Liver (tissue), 9 donors: ENCODE data around the gene KRTAP5-2. TPM values are rescaled to one million over a fixed set of nuclear protein-coding genes. Genes with fewer than 3 reads are reported as not detected.
"Not testable (repeated sequence)": the region's sequence is repeated elsewhere in the genome, so short reads cannot be mapped to it uniquely, and the experiment has no call there.

Experiments used
- DNase-seq: peaks from one replicate; pipeline ENCODE4 v3.0.0-alpha.2; 2017; ENCODE audit warnings: low spot score
- H3K27ac ChIP-seq, 2 donors: one replicate each; pipeline ENCODE4 v1.7.0; 2013; ENCODE audit warnings: inconsistent platforms in 2 of 2, low read length in 2 of 2, control low read depth in 1 of 2, low read depth in 1 of 2, mild to moderate bottlenecking in 1 of 2
- H3K27me3 ChIP-seq, 4 donors: one replicate each; pipeline versions ENCODE4 v1.6.1 to v1.7.0; 2013; ENCODE audit warnings: low read length in 3 of 4, inconsistent platforms in 1 of 4, mild to moderate bottlenecking in 1 of 4, moderate library complexity in 1 of 4; ENCODE audit not compliant: control insufficient read depth in 4 of 4, insufficient read depth in 4 of 4
- H3K36me3 ChIP-seq, 4 donors: one replicate each; pipeline versions ENCODE4 v1.6.1 to v1.7.0; 2013; ENCODE audit warnings: low read length in 3 of 4, mild to moderate bottlenecking in 3 of 4, low read depth in 1 of 4, moderate library complexity in 1 of 4; ENCODE audit not compliant: control insufficient read depth in 4 of 4, insufficient read depth in 3 of 4
- H3K4me1 ChIP-seq, 4 donors: one replicate each; pipeline versions ENCODE4 v1.6.1 to v1.7.0; 2013; ENCODE audit warnings: low read length in 3 of 4, mild to moderate bottlenecking in 3 of 4, moderate library complexity in 1 of 4; ENCODE audit not compliant: control insufficient read depth in 4 of 4, insufficient read depth in 4 of 4
- H3K4me3 ChIP-seq, 3 donors: one replicate each; pipeline versions ENCODE4 v1.6.1 to v1.7.0; 2013; ENCODE audit warnings: low read length in 3 of 3, control low read depth in 1 of 3, low read depth in 1 of 3, mild to moderate bottlenecking in 1 of 3
- H3K9ac ChIP-seq, 2 donors: one replicate each; pipeline ENCODE4 v1.7.0; 2013; ENCODE audit warnings: low read length in 2 of 2, mild to moderate bottlenecking in 2 of 2, moderate library complexity in 2 of 2, control low read depth in 1 of 2, low read depth in 1 of 2
- H3K9me3 ChIP-seq, 4 donors: one replicate each; pipeline versions ENCODE4 v1.6.1 to v1.7.0; 2013; ENCODE audit warnings: low read length in 3 of 4; ENCODE audit not compliant: control insufficient read depth in 4 of 4
- EGR1 ChIP-seq, 2 donors: IDR thresholded peaks; 2 replicates each; pipeline ENCODE4 v1.6.1; 2016 to 2018; ENCODE audit warnings: antibody characterized with exemption in 2 of 2, low read depth in 2 of 2
- FOXA1 ChIP-seq: IDR thresholded peaks from 2 replicates; pipeline ENCODE4 v1.6.1; 2016; ENCODE audit warnings: antibody characterized with exemption
- FOXA2 ChIP-seq: IDR thresholded peaks from 2 replicates; pipeline ENCODE4 v1.6.1; 2016; ENCODE audit warnings: antibody characterized with exemption
- GABPA ChIP-seq, 2 donors: IDR thresholded peaks in 1 of 2; conservative IDR thresholded peaks in 1 of 2; 2 replicates each; pipeline ENCODE4 v1.6.1; 2016; ENCODE audit warnings: antibody characterized with exemption in 2 of 2, mild to moderate bottlenecking in 1 of 2, moderate library complexity in 1 of 2
- HNF4A ChIP-seq, 2 donors: conservative IDR thresholded peaks; 2 replicates each; pipeline ENCODE4 v1.6.1; 2016; ENCODE audit warnings: antibody characterized with exemption in 2 of 2, mild to moderate bottlenecking in 2 of 2
- HNF4G ChIP-seq: IDR thresholded peaks from 2 replicates; pipeline ENCODE4 v1.6.1; 2016; ENCODE audit warnings: antibody characterized with exemption
- JUND ChIP-seq, 2 donors: IDR thresholded peaks; 2 replicates each; pipeline ENCODE4 v1.6.1; 2016; ENCODE audit warnings: antibody characterized with exemption in 2 of 2
- NR2F2 ChIP-seq: IDR thresholded peaks from 2 replicates; pipeline ENCODE4 v1.6.1; 2016; ENCODE audit warnings: antibody characterized with exemption
- RAD21 ChIP-seq, 2 donors: IDR thresholded peaks; 2 replicates each; pipeline ENCODE4 v1.6.1; 2016; ENCODE audit warnings: antibody characterized with exemption in 2 of 2, mild to moderate bottlenecking in 2 of 2
- RXRA ChIP-seq, 2 donors: IDR thresholded peaks; 2 replicates each; pipeline ENCODE4 v1.6.1; 2017 to 2018; ENCODE audit warnings: antibody characterized with exemption in 2 of 2, mild to moderate bottlenecking in 1 of 2
- SP1 ChIP-seq: IDR thresholded peaks from 2 replicates; pipeline ENCODE4 v1.6.1; 2018; ENCODE audit warnings: antibody characterized with exemption, mild to moderate bottlenecking
- TAF1 ChIP-seq: conservative IDR thresholded peaks from 2 replicates; pipeline ENCODE4 v1.6.1; 2016; ENCODE audit warnings: antibody characterized with exemption, mild to moderate bottlenecking
- YY1 ChIP-seq: IDR thresholded peaks from 2 replicates; pipeline ENCODE4 v1.6.1; 2016; ENCODE audit warnings: antibody characterized with exemption, mild to moderate bottlenecking
- ZBTB33 ChIP-seq: IDR thresholded peaks from 2 replicates; pipeline ENCODE4 v1.6.1; 2016; ENCODE audit warnings: antibody characterized with exemption
- WGBS: extraction: QIAGEN DNeasy Blood & Tissue Kit; methylation state at CpG from one replicate; pipeline ENCODE4 v1.1.7; 2013; 5-methylcytosine and 5-hydroxymethylcytosine counted together
- polyA plus RNA-seq, 2 donors: library from polyadenylated mRNA; stranded (reverse) in 1 of 2; unstranded in 1 of 2; fragments of 200-250 nt in 1 of 2; fragments of >200 nt in 1 of 2; fragmentation: Nextera tagmentation in 1 of 2; extraction: Ambion mirVana in 1 of 2; gene quantifications; one replicate each; pipeline versions ENCODE4 v1.2.1 to v1.2.3, GENCODE V29; 2013 to 2015
- total RNA-seq, 2 donors: library from RNA; depleted of rRNA; stranded (reverse); fragments of >200 nt; gene quantifications; one replicate each; pipeline ENCODE4 v1.2.3, GENCODE V29; 2014
- TF ChIP-seq, protein P1 (sequence below): IDR thresholded peaks from 2 replicates; pipeline ENCODE4 v1.6.1; 2016; ENCODE audit warnings: antibody characterized with exemption, mild to moderate bottlenecking
- TF ChIP-seq, protein P2 (sequence below): fragments of 150-350 bp; IDR thresholded peaks from 2 replicates; pipeline ENCODE4 v1.5.1; 2017; ENCODE audit warnings: improper control_type of control experiment, low read depth, low read length; ENCODE audit not compliant: missing input control
- TF ChIP-seq, protein P3 (sequence below): IDR thresholded peaks from 2 replicates; pipeline ENCODE4 v1.6.1; 2016; ENCODE audit warnings: antibody characterized with exemption
- donor health status: healthy.
- donor health status: healthy.
- donor health status: healthy.
- donor health status: healthy.
- donor health status: healthy.

The KRTAP5-2 gene
- total and polyA plus RNA-seq, 4 donors = 0.08 TPM; not detected in 3

DNA sequence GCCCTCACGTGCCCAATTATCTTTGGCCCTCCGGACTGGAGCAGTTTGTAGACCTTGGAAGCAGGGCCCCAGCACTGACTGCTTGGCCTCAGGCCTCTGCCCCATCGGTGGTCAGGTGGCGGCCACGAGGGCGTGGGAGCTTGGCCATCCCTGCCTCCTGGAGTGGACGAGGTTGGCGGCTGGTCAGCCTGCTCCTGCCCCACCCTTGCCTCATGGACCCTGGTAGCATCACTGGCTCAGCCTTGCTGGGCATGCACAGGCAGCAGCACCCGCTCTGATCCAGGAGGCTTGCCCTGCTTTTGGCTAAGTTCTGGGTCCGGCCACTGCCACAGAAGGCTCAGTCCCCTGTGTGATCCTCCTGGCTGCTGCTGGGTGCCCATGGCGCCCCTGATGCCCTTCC, 6.1 kb upstream of the KRTAP5-2 start:
- H3K9me3 ChIP-seq = no peaks in the 10 kb centered on the region
- 93% methylated on average over 11 of the region's 11 CpGs for WGBS
- no peaks in the 10 kb centered on the region for H3K36me3 ChIP-seq
- no peak for TF ChIP-seq SP1
- no peak for TF ChIP-seq HNF4A (conservative IDR thresholded peaks at IDR 0.05)
- TF ChIP-seq FOXA1 = no peak
- TF ChIP-seq TAF1 = no peak
- TF ChIP-seq, protein P1, sequence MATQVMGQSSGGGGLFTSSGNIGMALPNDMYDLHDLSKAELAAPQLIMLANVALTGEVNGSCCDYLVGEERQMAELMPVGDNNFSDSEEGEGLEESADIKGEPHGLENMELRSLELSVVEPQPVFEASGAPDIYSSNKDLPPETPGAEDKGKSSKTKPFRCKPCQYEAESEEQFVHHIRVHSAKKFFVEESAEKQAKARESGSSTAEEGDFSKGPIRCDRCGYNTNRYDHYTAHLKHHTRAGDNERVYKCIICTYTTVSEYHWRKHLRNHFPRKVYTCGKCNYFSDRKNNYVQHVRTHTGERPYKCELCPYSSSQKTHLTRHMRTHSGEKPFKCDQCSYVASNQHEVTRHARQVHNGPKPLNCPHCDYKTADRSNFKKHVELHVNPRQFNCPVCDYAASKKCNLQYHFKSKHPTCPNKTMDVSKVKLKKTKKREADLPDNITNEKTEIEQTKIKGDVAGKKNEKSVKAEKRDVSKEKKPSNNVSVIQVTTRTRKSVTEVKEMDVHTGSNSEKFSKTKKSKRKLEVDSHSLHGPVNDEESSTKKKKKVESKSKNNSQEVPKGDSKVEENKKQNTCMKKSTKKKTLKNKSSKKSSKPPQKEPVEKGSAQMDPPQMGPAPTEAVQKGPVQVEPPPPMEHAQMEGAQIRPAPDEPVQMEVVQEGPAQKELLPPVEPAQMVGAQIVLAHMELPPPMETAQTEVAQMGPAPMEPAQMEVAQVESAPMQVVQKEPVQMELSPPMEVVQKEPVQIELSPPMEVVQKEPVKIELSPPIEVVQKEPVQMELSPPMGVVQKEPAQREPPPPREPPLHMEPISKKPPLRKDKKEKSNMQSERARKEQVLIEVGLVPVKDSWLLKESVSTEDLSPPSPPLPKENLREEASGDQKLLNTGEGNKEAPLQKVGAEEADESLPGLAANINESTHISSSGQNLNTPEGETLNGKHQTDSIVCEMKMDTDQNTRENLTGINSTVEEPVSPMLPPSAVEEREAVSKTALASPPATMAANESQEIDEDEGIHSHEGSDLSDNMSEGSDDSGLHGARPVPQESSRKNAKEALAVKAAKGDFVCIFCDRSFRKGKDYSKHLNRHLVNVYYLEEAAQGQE = no peak
- no peak for TF ChIP-seq NR2F2
- no peak for TF ChIP-seq ZBTB33
- no peak for TF ChIP-seq RXRA (IDR thresholded peaks at IDR 0.05)
- TF ChIP-seq GABPA (IDR thresholded peaks at IDR 0.05 in 1 of 2, conservative IDR thresholded peaks at IDR 0.05 in 1 of 2) = no peak
- no peak for TF ChIP-seq RAD21 (IDR thresholded peaks at IDR 0.05)
- no peak for TF ChIP-seq EGR1 (IDR thresholded peaks at IDR 0.05; ENCODE audit: low read depth in 2 of 2)
- no peak for TF ChIP-seq JUND (IDR thresholded peaks at IDR 0.05)
- no peak for TF ChIP-seq FOXA2
- no peak for TF ChIP-seq HNF4G
- no peak overlapping the region for H3K4me3 ChIP-seq
- H3K4me1 ChIP-seq = no peaks in the 10 kb centered on the region
- no peak overlapping the region for H3K27ac ChIP-seq
- H3K27me3 ChIP-seq = peaks cover 0 to 4% (median 0%) of the 10 kb centered on the region in 4 donors
- no peak for DNase-seq
- no peak overlapping the region for H3K9ac ChIP-seq

- Histone ChIP-seq H3K4me3 (no peak overlapping the region), H3K9ac (no peak overlapping the region), H3K27me3 (peaks cover 0 to 4% (median 0%) of the 10 kb centered on the region in 4 donors), H3K27ac (no peak overlapping the region), H3K9me3 (no peaks in the 10 kb centered on the region), H3K4me1 (peaks cover 0 to 3% (median 0%) of the 10 kb centered on the region in 4 donors), H3K36me3 (no peaks in the 10 kb centered on the region)
- TF ChIP-seq, protein P2, sequence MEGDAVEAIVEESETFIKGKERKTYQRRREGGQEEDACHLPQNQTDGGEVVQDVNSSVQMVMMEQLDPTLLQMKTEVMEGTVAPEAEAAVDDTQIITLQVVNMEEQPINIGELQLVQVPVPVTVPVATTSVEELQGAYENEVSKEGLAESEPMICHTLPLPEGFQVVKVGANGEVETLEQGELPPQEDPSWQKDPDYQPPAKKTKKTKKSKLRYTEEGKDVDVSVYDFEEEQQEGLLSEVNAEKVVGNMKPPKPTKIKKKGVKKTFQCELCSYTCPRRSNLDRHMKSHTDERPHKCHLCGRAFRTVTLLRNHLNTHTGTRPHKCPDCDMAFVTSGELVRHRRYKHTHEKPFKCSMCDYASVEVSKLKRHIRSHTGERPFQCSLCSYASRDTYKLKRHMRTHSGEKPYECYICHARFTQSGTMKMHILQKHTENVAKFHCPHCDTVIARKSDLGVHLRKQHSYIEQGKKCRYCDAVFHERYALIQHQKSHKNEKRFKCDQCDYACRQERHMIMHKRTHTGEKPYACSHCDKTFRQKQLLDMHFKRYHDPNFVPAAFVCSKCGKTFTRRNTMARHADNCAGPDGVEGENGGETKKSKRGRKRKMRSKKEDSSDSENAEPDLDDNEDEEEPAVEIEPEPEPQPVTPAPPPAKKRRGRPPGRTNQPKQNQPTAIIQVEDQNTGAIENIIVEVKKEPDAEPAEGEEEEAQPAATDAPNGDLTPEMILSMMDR = no peak
- no peak for TF ChIP-seq RAD21 (IDR thresholded peaks at IDR 0.05)
- TF ChIP-seq, protein P3, sequence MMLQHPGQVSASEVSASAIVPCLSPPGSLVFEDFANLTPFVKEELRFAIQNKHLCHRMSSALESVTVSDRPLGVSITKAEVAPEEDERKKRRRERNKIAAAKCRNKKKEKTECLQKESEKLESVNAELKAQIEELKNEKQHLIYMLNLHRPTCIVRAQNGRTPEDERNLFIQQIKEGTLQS = no peak
- TF ChIP-seq FOXA1 = no peak
- TF ChIP-seq SP1 = no peak
- no peak for TF ChIP-seq RXRA (IDR thresholded peaks at IDR 0.05)
- TF ChIP-seq FOXA2 = no peak
- TF ChIP-seq YY1 = no peak
- TF ChIP-seq ZBTB33 = no peak
- DNase-seq = no peak
- WGBS = 71% methylated on average over 1 of the region's 1 CpG
Measured at GRCh38 chr11:1603629-1604028, 5.5 kb upstream of the KRTAP5-2 start.

- not testable (repeated sequence) for H3K4me3 ChIP-seq, DNase-seq, H3K27ac ChIP-seq, H3K36me3 ChIP-seq, H3K4me1 ChIP-seq, H3K27me3 ChIP-seq, H3K9me3 ChIP-seq, H3K9ac ChIP-seq
- 61% methylated on average over 3 of the region's 3 CpGs for WGBS
Measured at GRCh38 chr11:1601663-1602062, 3.6 kb upstream of the KRTAP5-2 start.
